ENCODE data around the gene IGFBP7.

IGFBP7 gene

DNA sequence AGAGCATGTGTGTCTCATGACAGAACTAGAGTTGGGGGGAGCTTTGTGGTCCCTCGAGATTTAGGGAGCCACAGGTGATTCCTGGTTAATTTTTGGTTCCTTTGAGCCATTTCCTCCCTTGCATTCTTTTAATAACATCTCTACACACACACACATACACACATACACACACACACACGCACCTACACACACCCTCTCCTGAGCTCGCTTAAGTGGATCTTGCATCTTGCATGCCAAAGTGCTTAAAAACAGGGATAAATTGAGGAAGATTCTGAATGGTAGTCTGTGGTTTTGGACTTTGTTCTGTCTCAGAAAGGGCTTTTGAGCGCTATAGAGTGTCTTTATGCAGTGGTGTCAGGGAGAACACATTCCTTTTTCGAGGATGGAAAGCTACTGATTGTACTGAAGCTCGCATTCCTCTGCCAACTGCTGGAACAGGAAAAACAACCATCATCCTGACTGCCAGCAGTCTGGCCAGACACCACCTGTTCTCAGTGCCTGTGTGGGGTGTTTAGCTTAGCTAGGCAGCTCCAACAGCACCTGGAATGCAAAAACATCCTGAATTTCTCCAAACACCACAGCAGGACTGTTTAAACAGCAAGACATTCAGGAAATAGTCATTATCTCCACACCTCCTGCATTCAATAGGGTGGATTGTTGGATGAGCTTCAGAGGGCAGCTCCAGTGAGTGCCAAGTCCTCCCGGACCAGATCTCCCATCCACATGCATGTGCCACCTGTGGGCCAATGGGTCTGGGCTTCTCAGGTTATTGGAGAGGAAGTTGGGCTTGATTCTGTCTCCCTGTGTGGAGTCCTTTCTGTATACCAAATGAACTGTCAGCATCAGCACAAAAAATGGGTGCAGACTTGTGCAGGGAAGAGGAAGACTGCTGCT lies 21.9 kb upstream of the IGFBP7 start:
- DNase-seq (ENCODE audit: low read depth in 2 of 2) = no peak

DNA sequence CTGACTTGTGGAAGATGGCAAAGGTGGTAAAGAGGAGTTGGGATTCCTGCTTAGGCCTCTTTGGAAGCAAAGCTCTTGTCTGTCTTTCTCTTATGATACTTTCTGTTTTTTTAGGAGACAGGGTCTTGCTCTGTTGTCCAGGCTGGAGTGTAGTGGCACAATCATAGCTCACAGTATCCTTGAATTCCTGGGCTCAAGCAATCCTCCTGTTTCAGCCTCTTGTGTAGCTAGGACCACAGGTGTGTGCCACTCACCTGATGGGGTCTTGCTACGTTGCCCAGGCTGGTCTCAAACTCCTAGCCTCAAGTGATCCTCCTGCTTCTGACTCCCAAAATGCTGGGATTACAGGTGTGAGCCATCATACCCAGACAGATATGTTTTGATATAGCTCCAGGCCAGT lies 19.3 kb upstream of the IGFBP7 start:
- DNase-seq (ENCODE audit: low read depth in 2 of 2) = no peak

DNA sequence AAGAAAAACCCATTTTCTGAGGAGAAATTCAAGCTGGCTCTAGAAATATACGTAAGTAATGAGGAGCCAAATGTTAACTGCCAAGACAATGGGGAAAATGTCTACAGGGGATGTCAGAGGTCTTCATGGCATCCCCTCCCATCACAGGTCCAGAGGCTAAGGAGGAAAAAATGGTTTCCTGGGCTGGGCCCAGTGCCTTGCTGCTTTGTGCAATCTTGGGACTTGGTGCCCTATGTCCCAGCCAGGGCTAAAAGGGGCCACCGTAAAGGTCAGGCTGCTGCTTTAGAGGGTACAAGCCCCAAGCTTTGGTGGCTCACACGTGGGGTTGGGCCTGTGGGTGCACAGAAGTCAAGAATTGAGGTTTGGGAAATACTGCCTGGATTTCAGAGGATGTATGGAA lies 17.2 kb upstream of the IGFBP7 start:
- no peak for DNase-seq (ENCODE audit: low read depth in 2 of 2)

DNA sequence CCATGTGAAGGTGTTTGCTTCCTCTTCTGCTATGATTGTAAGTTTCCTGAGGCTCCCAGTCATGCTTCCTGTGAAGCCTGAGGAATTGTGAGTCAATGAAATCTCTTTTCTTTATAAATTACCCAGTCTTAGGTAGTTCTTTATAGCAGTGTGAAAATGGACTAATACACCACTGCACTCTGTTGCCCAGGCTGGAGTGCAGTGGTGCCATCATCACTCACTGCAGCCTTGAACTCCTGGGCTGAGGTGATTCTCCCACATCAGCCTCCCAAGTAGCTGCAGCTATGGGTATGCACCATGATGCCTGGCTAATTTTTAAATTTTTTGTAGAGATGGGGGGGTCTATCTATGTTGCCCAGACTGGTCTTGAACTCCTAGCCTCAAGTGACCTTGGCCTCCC lies 15.8 kb upstream of the IGFBP7 start:
- DNase-seq (ENCODE audit: low read depth in 2 of 2) = no peak

DNA sequence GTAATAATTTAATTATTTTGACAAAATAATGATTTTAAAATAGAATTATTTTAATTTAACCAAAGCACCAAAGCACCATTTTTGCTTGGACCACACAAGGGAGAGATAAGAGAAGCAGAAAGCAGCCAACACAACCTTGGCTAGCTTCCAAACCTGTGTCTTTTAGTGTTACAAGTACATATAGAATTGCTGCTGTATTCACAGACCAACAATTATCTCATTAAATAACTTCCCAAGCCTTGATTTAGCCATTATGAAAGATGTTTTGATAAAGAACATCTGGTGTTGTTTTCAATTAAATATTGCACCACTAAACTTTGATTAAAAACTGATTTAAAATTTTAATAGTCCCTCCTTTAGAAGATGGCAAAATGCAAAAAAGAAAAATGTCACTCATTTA lies 14.0 kb upstream of the IGFBP7 start:
- DNase-seq (ENCODE audit: low read depth in 2 of 2) = no peak

DNA sequence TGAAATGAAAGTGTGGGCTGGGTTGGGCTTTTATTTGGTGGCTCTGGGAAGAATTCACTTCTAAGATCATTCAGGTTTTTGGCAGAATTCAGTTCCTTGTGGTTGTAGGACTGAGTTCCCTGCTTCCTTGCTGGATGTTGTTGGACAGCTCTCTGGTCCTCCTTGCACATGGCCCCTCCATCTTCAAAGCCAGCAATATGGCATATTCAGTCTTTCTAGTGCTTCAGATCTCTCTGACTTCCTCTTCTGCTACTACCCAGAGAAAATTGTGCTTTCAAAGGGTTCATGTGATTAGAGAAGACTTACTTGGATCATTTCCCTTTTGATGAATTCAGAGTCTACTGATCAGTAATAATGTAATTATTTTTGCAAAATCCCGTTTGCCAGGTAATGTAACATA lies 12.8 kb upstream of the IGFBP7 start:
- DNase-seq (ENCODE audit: low read depth in 2 of 2) = no peak

DNA sequence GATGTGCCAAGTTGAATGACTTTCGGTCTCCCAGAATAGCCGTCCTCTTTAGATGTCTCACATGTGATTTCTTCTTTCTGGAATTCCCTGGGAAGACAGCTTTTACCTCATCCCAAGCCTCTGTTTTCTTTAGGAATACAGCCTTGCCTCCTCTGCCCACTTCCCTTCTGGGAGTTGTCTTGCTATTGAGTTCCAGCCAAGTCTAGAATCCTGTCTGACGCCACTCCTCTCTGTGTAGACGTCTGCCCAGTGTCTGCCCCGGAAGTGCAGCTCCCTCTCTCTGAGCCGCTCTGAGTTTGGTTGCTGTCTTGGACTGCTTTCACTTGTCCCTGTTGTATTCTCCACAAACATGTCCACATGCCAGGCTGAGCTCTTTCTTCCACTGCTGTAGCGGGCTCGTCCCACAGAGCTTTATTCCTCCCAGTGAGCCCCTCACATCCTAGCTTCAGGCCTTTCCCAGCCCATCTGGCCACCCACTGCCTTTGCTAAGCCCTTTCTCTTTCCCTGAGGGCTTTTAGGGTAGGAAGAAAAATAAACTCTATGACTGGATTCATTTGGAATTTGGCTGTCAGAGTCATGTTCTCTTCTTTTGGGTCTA lies 9.0 kb upstream of the IGFBP7 start:
- no peak for DNase-seq (ENCODE audit: low read depth in 2 of 2)

DNA sequence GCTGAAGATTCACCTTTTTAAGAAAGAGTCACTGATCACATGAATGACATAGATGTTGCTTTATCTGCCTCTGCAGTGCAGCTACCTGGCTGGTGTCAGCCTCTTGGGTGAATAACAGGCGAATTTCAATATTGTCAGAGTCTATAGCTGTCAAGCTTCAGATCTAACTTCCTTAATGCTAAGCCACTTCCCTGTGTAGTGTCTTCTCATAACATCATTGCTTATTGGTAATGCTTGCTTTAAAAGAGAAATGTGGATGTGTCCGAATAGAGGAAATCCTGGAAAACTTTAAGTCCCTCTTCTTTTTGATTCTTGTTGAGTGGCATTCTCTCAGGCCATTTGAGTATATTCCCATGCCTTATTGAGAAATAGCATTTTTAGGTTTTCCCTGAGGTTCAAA lies 7.3 kb upstream of the IGFBP7 start:
- no peak for DNase-seq (ENCODE audit: low read depth in 2 of 2)

DNA sequence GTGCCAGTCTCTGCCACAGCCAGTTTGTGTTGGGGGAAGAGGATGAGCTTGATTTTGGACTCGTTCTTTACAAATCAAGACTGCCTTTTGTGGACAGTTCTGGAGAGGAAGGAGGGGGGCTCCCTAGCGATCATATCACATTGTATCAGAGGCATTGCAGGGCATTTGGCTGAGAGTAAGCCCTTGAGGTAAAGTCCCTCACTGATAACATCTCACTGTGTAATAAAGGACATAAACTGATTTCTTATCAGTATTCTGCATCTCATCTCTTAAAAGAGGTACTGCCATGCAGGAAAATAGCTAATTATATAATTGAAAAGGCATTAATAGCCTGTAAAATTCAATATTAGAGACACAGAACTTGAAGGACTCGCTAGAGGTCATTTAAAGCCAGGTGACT lies 6.1 kb upstream of the IGFBP7 start:
- no peak for DNase-seq (ENCODE audit: low read depth in 2 of 2)

DNA sequence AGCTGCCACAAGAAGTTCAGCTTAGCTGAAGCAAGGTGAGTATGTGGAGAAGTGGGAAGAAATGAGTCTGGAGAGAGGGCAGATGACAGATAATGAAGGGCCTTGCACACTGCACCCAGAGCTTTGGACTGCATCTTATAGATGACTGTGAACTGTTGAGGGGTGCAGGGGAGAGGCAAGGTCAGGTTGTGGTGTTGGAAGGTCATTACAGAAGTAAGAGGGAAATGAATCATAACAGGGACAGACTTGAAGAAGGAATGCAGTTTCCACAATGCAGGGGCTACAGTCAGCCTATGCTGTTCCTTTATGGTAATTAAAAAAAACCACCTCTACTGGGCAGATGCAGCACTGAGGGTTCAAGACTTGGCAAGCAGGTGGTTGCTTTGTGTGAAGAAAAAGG lies 4.8 kb upstream of the IGFBP7 start:
- no peak for DNase-seq (ENCODE audit: low read depth in 2 of 2)

DNA sequence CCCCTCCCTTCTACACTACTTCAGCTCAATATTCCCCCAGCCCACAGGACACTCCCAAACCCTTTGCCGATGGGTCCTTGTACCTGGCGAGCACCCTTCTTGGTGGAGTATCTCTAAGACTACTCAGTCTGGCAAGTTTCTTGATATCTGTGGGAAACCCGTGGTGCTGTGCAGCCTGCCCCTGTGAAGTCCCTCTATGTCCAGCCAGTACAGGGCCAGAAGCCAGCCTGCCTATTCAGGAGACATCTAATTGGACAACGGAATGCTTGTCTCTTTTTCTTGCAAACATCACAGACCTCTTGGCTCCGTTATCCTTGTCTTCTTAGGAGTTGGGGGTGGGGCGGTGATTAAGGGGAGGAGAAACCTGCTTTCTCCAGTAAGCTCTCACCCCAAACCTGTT lies 3.7 kb upstream of the IGFBP7 start:
- DNase-seq (ENCODE audit: low read depth in 2 of 2) = no peak

DNA sequence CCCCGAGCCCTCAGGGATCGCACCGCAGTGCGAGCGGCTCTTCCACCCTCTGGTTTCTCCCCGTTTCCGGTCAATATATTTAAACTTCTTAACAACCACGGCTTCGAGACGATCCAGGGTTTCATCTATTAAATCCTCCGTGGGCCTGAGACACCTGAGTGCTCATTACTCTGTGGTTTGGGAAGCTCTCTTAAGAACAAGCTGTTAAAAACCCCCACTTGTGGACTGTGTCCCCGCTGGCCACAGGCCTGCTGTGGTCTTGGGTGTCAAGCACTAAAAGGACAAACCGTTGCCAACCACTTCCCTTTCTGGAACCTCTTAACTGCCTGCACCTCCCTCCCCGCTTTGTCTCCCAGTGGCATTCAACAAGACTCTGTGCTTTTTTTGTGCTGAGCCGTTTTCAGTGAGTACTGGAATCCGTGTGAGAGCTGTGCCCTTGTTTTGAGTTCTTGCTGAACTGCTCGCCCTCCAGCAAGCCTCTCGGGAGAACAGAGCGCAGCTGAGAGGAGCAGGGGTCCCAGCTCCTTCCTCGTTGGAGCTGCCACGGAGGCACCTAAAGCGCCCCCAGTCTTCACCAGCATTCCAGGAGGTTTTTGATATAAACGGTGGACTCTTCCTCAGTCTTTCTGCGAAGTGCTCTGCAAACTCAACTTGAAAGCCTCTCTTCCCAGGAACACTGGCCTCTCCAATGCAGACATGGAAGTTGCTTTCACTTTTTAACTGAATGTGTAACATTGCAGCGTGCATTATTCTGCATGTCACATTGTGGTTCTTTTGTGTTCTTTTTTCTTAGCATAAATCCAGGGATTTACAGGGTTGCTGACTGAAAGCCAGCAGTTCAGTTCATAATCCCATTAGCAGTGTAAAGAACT lies 691 bp upstream of the IGFBP7 start:
- no peak for DNase-seq (ENCODE audit: low read depth in 2 of 2)

DNA sequence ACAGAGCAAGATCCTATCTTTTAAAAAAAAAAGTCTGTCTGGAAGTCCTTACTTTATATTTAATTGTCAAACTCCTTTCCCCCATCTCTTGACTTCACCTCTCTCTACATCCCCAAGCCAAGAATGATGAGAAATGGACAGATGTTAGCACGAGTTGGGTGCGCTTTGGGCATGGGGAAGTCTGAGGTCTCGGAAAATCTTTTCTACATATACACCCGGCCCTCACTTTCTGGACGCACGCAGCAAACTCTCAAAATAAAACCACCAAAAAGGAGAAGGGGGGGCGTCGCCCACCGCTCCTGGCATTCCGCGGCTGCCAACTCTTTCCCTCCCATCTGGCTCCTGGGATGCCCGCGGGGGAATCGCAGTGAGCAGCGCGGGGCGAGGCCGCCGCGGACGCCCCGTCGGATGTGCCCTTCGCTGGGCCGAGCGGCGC lies 756 bp downstream of the IGFBP7 start:
- DNase-seq (ENCODE audit: low read depth in 2 of 2) = no peak

DNA sequence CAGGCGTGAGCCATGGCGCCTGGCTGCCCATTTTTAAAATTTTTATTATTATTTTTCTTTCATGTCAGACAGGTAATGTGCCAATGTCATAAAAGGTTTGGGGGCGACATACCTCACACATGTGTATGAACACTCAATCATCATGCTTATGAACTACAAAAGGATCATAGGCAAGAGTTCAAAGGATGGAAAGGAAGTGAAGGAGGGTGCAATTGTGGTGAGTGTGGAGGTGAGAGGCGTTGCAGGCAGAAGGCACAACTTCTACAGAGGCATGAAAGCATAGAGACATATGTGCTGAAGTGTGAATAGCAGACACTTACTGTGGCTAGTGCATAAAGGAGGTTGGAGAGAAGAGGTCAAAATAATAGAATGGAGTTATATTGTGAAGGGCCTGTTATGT lies 4.0 kb downstream of the IGFBP7 start:
- no peak for DNase-seq (ENCODE audit: low read depth in 2 of 2)

DNA sequence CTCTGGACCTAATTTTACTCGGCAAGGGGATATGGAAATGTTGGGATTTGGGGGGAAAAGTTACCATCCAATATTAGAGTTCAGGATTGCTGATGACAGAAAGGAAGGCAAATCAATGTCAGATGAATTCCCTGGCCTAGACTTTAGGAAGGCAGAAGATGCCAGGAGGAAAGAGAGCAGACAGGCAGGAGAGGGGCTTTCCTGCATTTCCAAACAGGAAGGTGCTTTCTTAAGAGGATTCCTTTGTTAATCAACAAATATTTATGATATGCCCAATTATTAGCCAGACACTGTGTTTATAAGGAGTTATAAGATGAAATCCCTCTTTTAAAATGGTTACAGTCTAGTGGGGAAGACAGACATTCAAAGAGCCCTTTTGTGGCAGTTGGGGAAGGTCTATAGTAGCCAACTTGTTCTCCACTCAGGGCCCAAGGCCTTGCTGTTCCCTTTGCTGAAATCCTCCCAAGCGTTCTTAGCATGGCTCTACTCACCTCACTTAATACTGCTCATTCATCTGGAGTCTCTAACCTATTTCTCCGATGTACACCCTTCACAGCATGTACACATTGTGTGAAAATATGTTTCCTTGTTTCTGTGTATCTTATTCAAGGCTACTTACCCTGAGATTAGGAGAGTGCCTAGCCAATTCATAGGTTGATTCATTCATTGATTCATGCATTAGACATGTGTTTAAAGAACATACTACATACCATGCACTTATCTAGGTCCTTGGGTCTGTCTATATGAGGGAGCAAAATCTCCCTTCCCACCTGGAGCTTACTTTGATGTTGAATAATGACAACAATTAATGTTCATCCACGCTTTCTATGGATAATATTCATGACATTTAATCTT lies 5.3 kb downstream of the IGFBP7 start:
- no peak for DNase-seq (ENCODE audit: low read depth in 2 of 2)

DNA sequence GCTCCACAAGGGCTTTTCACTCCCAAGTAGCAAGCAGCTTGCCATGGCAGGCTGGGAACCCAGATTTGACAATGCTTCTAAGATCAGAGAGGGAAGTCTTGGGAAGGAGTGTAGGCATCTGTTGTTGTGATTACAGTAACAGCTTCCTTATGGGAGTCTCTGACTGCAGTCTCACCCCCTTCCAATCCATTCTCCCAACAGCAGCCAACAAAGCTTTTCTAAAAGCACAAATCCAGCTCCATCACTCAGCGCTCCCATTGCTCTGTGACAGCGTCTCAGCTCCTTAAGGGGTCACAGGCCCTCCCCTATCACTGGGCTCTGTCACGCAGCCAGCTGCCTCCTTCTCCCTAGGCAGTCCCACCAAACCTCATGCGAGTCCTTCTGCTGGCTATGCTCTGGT lies 7.1 kb downstream of the IGFBP7 start:
- DNase-seq (ENCODE audit: low read depth in 2 of 2) = no peak

DNA sequence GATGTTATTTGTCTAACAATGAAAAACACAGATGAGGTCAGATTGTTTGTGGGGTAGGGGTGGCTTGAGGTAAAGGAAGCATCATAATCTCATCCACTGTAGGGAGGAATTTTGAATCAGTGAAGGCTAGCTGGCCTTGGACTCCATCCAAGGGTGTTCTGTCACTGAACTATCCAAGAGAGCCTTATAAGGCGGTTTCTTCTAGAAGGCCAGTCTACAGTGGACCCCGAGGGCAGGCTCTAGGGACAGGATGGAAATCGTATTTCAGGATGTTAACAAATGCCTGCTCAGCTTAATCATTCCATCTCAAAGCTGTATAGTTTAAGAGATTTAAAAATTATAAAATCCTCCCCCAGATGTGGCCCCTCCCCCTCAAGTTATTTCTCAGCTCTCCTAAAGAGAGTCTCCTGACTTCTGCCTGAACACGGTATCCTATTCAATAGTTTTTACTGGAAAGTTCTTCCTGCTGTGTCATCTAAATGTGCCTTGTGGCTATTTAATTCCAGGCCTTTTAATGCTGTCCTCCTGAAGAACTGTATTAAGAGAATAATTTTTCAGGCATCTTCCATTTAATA lies 8.0 kb downstream of the IGFBP7 start:
- DNase-seq (ENCODE audit: low read depth in 2 of 2) = no peak

DNA sequence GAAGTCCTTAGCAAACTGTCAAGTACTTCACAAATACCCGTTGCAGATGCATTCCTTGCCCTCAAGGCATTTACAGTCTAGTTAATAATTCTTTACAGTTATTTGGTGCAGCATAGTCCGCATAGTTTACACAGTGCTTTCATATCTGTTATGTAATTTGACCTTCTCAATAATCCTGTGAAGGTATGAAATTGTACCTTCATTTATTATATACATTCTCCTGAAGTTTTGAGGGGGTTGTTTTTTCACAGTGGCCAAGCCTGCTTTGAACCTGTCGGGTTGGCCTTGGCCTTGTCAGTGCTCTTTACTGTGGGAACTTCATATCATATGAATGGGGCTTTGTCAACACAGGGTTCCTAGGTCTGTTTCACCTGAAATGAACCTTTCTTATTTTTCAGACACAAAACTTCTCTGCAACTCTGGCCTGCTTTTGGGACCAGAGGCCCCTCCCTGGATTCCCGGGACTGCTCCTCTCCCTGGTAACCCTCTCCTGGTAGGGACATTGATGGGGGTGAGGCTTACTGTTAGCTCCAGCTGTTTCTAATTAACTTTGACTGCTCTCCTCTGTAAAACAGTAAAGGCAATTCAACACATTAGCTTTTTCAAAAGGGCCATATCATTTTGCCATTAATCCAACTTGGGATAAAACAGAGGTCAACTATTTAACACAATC lies 9.1 kb downstream of the IGFBP7 start:
- DNase-seq (ENCODE audit: low read depth in 2 of 2) = no peak

DNA sequence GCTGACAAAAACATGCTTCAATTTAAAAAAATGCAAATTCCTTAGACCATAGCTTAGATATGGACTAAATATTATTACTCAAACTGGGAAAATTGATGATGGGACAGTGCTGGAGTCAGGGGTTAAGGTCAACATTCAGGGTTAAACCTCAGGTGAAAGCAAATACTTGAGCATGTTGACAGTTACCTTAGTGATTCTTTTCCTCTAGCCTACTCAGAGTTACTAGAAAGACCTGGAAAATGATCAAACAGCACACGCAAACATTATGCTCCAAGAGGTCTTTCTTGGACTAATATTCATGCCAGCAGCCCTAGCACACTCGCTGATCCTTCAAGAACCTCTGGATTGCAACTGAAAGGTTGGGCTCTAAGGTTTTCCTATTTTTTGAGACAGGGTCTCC lies 10.8 kb downstream of the IGFBP7 start:
- DNase-seq (ENCODE audit: low read depth in 2 of 2) = no peak

DNA sequence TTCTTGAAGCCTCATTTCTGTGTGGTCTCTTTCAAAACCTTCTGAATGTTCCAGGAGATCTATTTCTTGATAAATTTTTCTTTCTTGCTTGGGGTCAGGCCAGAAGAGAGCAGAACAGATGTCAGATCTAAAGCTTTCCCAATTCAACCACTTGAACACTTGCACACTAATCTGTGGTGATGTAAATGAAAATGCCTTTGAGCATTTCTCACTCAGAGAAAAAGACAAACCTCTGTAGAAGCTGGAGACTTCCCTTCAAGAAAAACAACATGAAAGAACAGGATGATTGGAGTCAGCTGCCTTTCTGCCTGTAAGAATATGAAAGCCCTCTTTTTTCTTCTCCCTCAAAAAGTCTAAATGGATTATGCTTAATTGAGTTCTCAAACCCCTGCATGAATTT lies 11.2 kb downstream of the IGFBP7 start:
- DNase-seq (ENCODE audit: low read depth in 2 of 2) = no peak

DNA sequence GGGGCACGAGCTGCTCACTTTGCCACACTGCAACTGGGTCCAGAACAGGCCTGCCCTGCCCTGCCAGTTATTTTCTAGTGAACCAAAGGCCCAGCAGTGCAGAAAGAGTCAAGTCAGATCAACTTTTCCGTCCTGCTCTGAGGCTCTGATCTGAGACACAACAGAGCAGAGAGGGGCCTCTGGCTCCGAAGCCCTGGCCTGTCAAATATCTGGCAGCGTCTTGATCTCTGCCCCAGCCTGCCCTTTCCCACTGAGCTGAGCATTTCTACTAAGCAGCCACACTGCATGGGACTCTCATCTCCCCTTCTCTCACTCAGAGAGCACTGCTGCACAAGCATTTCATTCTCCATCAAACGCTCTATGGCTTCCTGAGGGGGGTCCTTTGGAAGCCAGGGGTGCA lies 11.8 kb downstream of the IGFBP7 start:
- no peak for DNase-seq (ENCODE audit: low read depth in 2 of 2)

Measured in stimulated activated CD8-positive, alpha-beta memory T cell treated with anti-CD3 and anti-CD28 coated beads, Interleukin-7, amount 100 ng/mL, for 1 hour (primary cell).